Activated CD4-positive, alpha-beta T cell treated with anti-CD3 and anti-CD28 coated beads, Interleukin-2, Interleukin-4, amounts not matched to agents 100 ng/mL and 50 ng/mL, durations not matched to agents 16 hours and 8 hours (primary cell): Measurements from ENCODE around the gene FUCA1.
"Not testable (repeated sequence)": the region's sequence is repeated elsewhere in the genome, so short reads cannot be mapped to it uniquely, and the experiment has no call there.

ENCODE experiments used
- DNase-seq: peaks from one replicate; pipeline ENCODE4 v3.0.0-alpha.2; 2020; ENCODE audit warnings: low spot score

The FUCA1 gene

GRCh38 chr1:23895993-23896392 is 27.9 kb upstream of the FUCA1 start:
- no peak for DNase-seq

GRCh38 chr1:23895082-23895481 is 27.0 kb upstream of the FUCA1 start:
- DNase-seq, result no peak

- no peak for DNase-seq
Observed at GRCh38 chr1:23889074-23889473, 21.0 kb upstream of the FUCA1 start.

GRCh38 chr1:23885222-23885621 is 17.1 kb upstream of the FUCA1 start:
- DNase-seq, result no peak

- no peak for DNase-seq
Observed at GRCh38 chr1:23882746-23883145, 14.7 kb upstream of the FUCA1 start.

GRCh38 chr1:23879809-23880208 is 11.7 kb upstream of the FUCA1 start:
- DNase-seq, result no peak

- no peak for DNase-seq
Observed at GRCh38 chr1:23878668-23879067, 10.6 kb upstream of the FUCA1 start.

- DNase-seq, result no peak
Observed at GRCh38 chr1:23875382-23875781, 7.3 kb upstream of the FUCA1 start.

- no peak for DNase-seq
Observed at GRCh38 chr1:23872421-23872820, 4.3 kb upstream of the FUCA1 start.

- no peak for DNase-seq
Observed at GRCh38 chr1:23869051-23869450, 961 bp upstream of the FUCA1 start.

- DNase-seq, result no peak
Observed at GRCh38 chr1:23868557-23869016, 497 bp upstream of the FUCA1 start.

- no peak for DNase-seq
Observed at GRCh38 chr1:23867542-23867894, 572 bp downstream of the FUCA1 start.

GRCh38 chr1:23865543-23865930 is 2.6 kb downstream of the FUCA1 start:
- no peak for DNase-seq

- no peak for DNase-seq
Observed at GRCh38 chr1:23864801-23865542, 3.1 kb downstream of the FUCA1 start.

GRCh38 chr1:23862640-23863039 is 5.5 kb downstream of the FUCA1 start:
- DNase-seq, result no peak

- no peak for DNase-seq
Observed at GRCh38 chr1:23854568-23854967, 13.5 kb downstream of the FUCA1 start.

- not testable (repeated sequence) for DNase-seq
Observed at GRCh38 chr1:23853124-23853523, 15.0 kb downstream of the FUCA1 start.

GRCh38 chr1:23851406-23851805 is 16.7 kb downstream of the FUCA1 start:
- DNase-seq, result not testable (repeated sequence)

GRCh38 chr1:23848673-23849616 is 19.1 kb downstream of the FUCA1 start:
- DNase-seq, result no peak

- not testable (repeated sequence) for DNase-seq
Observed at GRCh38 chr1:23847482-23848095, 20.5 kb downstream of the FUCA1 start.

GRCh38 chr1:23845163-23845562 is 22.9 kb downstream of the FUCA1 start:
- no peak for DNase-seq

- DNase-seq, result no peak
Observed at GRCh38 chr1:23843644-23844043, 24.4 kb downstream of the FUCA1 start.

GRCh38 chr1:23838401-23838866 is 29.7 kb downstream of the FUCA1 start:
- DNase-seq, result peak; percentile 64
